Lung (tissue), 12 donors: ENCODE results near the gene FRMD5. TPM values are rescaled to one million over a fixed set of nuclear protein-coding genes. Genes with fewer than 3 reads are reported as not detected.

Experiments
- ATAC-seq: fragments of 200-7000 bp; cut with Tn5 transposase; one replicate; pipeline ENCODE4 v1.9.1; 2020; ENCODE audit warnings: moderate number of reproducible peaks; ENCODE audit not compliant: insufficient read depth, low FRiP score
- DNase-seq, 3 donors: peaks; one replicate each; pipeline ENCODE4 v3.0.0-alpha.2; 2013 to 2017
- H3K27ac ChIP-seq, 2 donors: one replicate each; pipeline ENCODE4 v1.5.1; 2013; ENCODE audit warnings: mild to moderate bottlenecking in 2 of 2, moderate library complexity in 2 of 2, control low read depth in 1 of 2, inconsistent platforms in 1 of 2, low read depth in 1 of 2, low read length in 1 of 2
- H3K27me3 ChIP-seq, 3 donors: one replicate each; pipeline ENCODE4 v1.5.1; 2013; ENCODE audit warnings: low read length in 2 of 3; ENCODE audit not compliant: control insufficient read depth in 3 of 3, insufficient read depth in 3 of 3
- H3K36me3 ChIP-seq, 4 donors: one replicate each; pipeline ENCODE4 v1.5.1; 2013; ENCODE audit warnings: low read length in 4 of 4, mild to moderate bottlenecking in 1 of 4, moderate library complexity in 1 of 4; ENCODE audit not compliant: control insufficient read depth in 4 of 4, insufficient read depth in 4 of 4
- H3K4me1 ChIP-seq, 5 donors: one replicate each; pipeline ENCODE4 v1.5.1; 2013; ENCODE audit warnings: low read length in 5 of 5, mild to moderate bottlenecking in 2 of 5, moderate library complexity in 1 of 5; ENCODE audit not compliant: control insufficient read depth in 5 of 5, insufficient read depth in 5 of 5
- H3K4me3 ChIP-seq: one replicate; pipeline ENCODE4 v1.5.1; 2013; ENCODE audit warnings: mild to moderate bottlenecking, control low read depth, moderate library complexity
- H3K9ac ChIP-seq, 2 donors: one replicate each; pipeline ENCODE4 v1.5.1; 2013; ENCODE audit warnings: low read length in 2 of 2, control low read depth in 1 of 2; ENCODE audit not compliant: insufficient read depth in 1 of 2
- H3K9me3 ChIP-seq, 4 donors: one replicate each; pipeline ENCODE4 v1.5.1; 2013; ENCODE audit warnings: low read length in 3 of 4, mild to moderate bottlenecking in 1 of 4, moderate library complexity in 1 of 4; ENCODE audit not compliant: control insufficient read depth in 4 of 4, insufficient read depth in 3 of 4
- WGBS, 2 donors: extraction: QIAGEN DNeasy Blood & Tissue Kit; methylation state at CpG; one replicate each; pipeline ENCODE4 v1.1.7; 2013; 5-methylcytosine and 5-hydroxymethylcytosine counted together
- polyA plus RNA-seq, 2 donors: library from polyadenylated mRNA; stranded (reverse); fragments of 200-250 nt; gene quantifications; one replicate each; pipeline ENCODE4 v1.2.1, GENCODE V29; 2013
- total RNA-seq, 2 donors: library from RNA; depleted of rRNA in 1 of 2; stranded (reverse); fragments of >200 nt in 1 of 2; gene quantifications; one replicate each; pipeline ENCODE4 v1.2.1, GENCODE V29; 2014 to 2021
- TF ChIP-seq, protein P1 (sequence below): IDR thresholded peaks from 2 replicates; pipeline ENCODE4 v1.5.1; 2012; ENCODE audit warnings: mild to moderate bottlenecking; ENCODE audit errors: control extremely low read depth, extremely low read depth
- donor health status: control.
- donor health status: control.
- donor health status: Bipolar disorder and iron deficiency.
- donor health status: healthy.
- donor health status: DM: yes; HTN: yes; CAD: no.

Gene FRMD5
- total and polyA plus RNA-seq, 4 donors, result 0.10 to 1.1 (median 0.67) TPM

- TF ChIP-seq, protein P1, sequence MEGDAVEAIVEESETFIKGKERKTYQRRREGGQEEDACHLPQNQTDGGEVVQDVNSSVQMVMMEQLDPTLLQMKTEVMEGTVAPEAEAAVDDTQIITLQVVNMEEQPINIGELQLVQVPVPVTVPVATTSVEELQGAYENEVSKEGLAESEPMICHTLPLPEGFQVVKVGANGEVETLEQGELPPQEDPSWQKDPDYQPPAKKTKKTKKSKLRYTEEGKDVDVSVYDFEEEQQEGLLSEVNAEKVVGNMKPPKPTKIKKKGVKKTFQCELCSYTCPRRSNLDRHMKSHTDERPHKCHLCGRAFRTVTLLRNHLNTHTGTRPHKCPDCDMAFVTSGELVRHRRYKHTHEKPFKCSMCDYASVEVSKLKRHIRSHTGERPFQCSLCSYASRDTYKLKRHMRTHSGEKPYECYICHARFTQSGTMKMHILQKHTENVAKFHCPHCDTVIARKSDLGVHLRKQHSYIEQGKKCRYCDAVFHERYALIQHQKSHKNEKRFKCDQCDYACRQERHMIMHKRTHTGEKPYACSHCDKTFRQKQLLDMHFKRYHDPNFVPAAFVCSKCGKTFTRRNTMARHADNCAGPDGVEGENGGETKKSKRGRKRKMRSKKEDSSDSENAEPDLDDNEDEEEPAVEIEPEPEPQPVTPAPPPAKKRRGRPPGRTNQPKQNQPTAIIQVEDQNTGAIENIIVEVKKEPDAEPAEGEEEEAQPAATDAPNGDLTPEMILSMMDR, result no peak
- Histone ChIP-seq H3K9ac (no peak overlapping the region), H3K27ac (no peak overlapping the region), H3K27me3 (no peaks in the 10 kb centered on the region), H3K4me1 (no peaks in the 10 kb centered on the region), H3K9me3 (peaks cover 0 to 2% (median 0%) of the 10 kb centered on the region in 4 donors), H3K36me3 (no peaks in the 10 kb centered on the region), H3K4me3 (no peak overlapping the region)
- 59 to 61% methylated on average over 7 of the region's 7 CpGs for WGBS, 2 donors
- DNase-seq (no peak), ATAC-seq (no peak)
Observed at GRCh38 chr15:43985976-43986680, 208.9 kb downstream of the FRMD5 start.

GRCh38 chr15:43981576-43981975, 213.5 kb downstream of the FRMD5 start:
- ATAC-seq (no peak), DNase-seq (no peak)
- TF ChIP-seq, protein P1, result no peak
- Histone ChIP-seq H3K36me3 (no peaks in the 10 kb centered on the region), H3K9me3 (peaks cover 0 to 5% (median 3%) of the 10 kb centered on the region in 4 donors), H3K9ac (no peak overlapping the region), H3K4me1 (no peaks in the 10 kb centered on the region), H3K4me3 (no peak overlapping the region), H3K27me3 (peaks cover 0 to 2% (median 0%) of the 10 kb centered on the region in 3 donors), H3K27ac (no peak overlapping the region)
- WGBS, 2 donors, result 64 to 85% methylated on average over 2 of the region's 2 CpGs

DNA sequence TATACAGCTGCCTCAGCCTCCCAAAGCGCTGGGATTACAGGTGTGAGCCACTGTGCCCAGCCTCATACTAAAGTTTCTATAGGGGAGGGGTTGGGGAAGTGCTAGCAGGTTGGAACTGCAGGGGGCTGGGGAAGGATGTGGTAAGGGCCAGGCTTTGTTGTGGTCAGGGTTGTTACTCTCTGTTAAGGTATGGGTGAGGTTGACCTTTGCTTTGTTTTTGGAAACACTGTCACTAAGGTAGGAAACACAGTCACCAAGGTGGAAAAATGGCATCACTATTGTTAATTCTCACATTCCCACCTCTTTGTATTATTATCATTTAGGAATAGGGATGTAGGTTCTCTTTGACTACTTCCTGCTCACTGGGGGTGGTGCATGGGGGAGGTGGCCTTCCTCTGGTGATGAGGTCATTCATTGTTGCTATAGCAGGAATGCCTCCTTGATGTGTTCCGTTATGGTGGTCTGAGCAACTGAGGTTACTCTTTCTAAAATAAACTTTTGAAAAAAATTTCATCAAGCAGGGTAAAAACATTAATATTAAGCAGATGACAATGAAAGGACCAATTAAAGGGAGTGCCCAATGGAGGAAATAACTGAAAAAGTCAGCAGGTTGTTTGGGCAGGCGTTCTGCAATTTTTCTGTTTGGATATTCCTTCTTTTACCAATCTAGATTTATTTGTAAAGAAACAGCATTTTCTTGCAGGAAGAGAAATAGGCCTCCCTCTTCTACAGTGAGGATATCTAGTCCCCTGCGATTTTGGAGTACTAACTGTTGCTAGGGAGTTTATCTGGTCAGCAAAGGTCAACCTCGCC, 217.8 kb downstream of the FRMD5 start:
- DNase-seq, result no peak
- 78 to 86% methylated on average over 5 of the region's 5 CpGs for WGBS, 2 donors
- H3K27ac ChIP-seq, result no peak overlapping the region
- ATAC-seq, result no peak
- no peak overlapping the region for H3K4me3 ChIP-seq
- no peaks in the 10 kb centered on the region for H3K36me3 ChIP-seq
- TF ChIP-seq, protein P1, result no peak
- peaks cover 0 to 2% (median 2%) of the 10 kb centered on the region in 3 donors for H3K27me3 ChIP-seq
- H3K9me3 ChIP-seq, result peaks cover 0 to 5% (median 3%) of the 10 kb centered on the region in 4 donors
- no peak overlapping the region for H3K9ac ChIP-seq
- no peaks in the 10 kb centered on the region for H3K4me1 ChIP-seq
